Astrocyte (in vitro differentiated cells and primary cell): Measurements from ENCODE around the gene ABTB2.

ENCODE experiments used
- CTCF ChIP-seq: IDR thresholded peaks from 2 replicates; pipeline ENCODE4 v1.5.1; 2011; ENCODE audit warnings: low read depth, mild to moderate bottlenecking, inconsistent platforms, low read length, moderate library complexity; ENCODE audit not compliant: insufficient read depth
- EZH2 ChIP-seq: IDR thresholded peaks from 2 replicates; pipeline ENCODE4 v1.6.1; 2012; ENCODE audit warnings: mild to moderate bottlenecking, low read length, inconsistent platforms; ENCODE audit not compliant: insufficient read depth

- no peak for TF ChIP-seq CTCF
- TF ChIP-seq EZH2 = no peak
Observed at GRCh38 chr11:34225091-34225490, 132.7 kb downstream of the ABTB2 start.
